GM19395 (cell line): Measurements from ENCODE around the gene ANTXR2.
"Not testable (repeated sequence)": the region's sequence is repeated elsewhere in the genome, so short reads cannot be mapped to it uniquely, and the experiment has no call there.

ENCODE experiments used
- ATAC-seq: cut with Tn5 transposase; IDR thresholded peaks from one replicate; pipeline ENCODE4 v1.9.1; 2021; ENCODE audit warnings: mild to moderate bottlenecking, moderate library complexity; ENCODE audit not compliant: unreplicated experiment

ANTXR2 gene

DNA sequence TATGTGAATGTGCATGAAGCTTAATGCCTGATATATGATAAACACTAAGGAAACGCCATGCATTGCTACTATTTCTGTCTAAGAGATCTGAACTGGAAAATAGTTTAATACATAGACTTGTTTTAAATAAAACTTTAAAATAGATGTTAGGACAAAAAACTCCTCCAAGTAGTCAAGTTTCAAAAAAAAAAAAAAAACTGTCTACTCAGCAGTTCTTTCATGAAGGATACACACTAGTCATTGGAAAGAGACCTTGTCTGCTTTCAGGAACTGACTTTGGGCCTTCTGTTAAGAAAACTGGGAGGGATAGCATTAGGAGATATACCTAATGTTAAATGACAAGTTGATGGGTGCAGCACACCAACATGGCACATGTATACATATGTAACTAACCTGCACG lies 138.4 kb downstream of the ANTXR2 start:
- ATAC-seq: no peak

DNA sequence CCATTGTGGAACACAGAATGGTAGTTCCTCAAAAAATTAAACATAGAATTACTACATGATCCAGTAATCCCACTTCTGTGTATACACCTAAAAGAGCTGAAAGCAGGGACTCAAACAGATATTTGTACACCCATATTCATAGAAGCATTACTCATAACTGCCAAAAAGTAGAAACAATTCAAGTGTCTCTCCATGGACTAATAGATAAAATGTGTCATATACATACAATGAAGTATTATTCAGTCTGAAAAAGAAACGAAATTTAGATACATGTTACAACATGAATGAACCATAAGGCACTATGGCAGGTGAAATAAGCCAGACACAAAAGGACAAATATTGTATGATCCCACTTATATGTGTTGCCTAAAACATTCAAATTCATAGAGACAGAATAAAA lies 145.1 kb downstream of the ANTXR2 start:
- no peak for ATAC-seq

DNA sequence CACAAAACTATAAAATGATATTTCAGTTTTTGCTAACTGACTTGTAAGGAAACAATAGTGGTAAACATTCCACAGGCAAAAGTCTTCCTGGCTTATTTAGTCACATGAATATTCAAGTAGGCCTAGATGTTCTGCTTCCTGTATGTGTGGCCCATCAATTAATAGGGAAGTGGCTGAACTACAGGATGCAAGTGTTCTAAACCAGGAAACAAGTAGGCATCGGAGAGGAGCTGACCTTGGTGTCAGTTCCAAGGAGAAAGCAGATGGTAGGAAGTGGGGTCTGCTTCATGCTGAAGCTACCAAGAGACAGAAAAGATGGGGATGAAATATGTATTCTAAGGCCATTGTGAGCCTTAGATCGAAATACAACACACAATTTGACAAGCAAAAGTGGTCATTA lies 149.7 kb downstream of the ANTXR2 start:
- ATAC-seq: no peak

- no peak for ATAC-seq
Observed at GRCh38 chr4:79922011-79922410, 151.0 kb downstream of the ANTXR2 start.

GRCh38 chr4:79920163-79920853 lies 152.7 kb downstream of the ANTXR2 start:
- no peak for ATAC-seq

DNA sequence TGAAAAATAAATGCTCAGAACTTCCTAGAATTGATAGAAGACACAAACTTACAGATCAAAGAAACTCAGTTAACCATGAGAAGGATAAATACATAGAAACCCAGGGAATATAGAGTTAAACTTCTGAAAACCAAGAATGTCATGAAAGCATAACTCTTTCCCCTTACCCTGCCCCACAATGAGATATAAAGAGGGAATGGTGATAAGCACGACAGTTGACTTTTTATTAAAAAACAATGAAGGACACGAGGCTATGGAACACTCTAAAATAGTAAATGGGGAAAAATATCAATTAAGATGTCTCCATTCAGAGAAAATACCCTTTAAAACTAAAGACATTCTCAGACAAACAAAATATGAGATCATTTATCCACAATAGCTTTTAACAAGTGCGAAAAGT lies 154.7 kb downstream of the ANTXR2 start:
- no peak for ATAC-seq

GRCh38 chr4:79917246-79917645 lies 155.8 kb downstream of the ANTXR2 start:
- ATAC-seq: peak; percentile 95

DNA sequence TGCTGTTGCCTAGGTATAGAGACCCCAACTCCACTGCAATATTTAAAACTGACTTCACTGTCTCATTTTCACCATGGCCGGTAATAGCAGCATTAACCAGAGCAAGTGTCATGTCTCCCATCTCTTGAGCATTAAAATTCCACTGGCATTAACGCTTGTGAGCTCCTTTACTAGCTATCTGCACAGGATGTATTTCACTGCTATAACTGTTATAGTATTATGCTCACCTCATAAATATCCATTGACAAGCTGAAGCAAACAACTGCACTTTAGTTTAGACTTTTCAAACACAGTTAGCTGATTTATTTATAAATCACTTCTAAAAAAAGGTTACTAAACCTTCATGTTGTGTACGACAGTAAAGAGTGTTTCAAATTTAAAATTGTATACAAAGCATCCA lies 157.8 kb downstream of the ANTXR2 start:
- no peak for ATAC-seq

DNA sequence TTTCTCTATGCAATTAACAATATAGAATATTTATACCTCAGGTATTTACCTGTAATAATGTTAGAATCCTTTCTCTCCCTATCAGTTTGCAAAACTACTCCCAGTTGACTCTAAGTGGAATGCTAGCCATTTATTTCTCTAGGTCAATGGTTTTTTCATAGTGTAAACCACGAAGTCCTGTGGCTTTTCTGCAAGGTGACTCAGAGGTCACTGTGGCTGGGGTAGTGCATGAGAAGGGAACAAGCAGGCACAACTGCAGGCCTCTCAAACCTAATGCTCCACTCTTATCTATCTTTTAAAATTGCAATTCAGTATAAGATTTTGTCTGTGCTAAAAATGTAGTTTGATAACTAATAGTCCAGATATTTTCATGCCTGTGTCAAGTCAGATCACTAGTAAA lies 159.4 kb downstream of the ANTXR2 start:
- ATAC-seq: no peak

DNA sequence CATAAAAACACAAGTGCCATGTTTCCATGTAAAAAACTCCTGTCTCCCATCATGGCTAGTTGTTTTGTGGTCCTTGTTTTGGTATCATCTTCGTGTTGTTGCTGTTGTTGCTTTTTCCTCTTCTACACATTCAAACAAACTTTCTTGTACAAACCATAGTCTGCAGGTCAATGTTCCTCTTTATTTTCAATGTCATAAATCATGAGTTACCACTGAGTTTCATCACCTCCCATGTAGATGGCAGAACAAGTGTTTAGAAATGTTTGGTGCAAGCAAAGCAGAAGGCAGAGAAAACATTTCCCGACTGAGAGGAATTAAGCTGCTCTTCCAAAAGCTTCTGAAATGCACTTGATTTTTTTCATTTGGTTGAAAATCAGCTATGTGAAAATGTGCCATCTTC lies 166.0 kb downstream of the ANTXR2 start:
- no peak for ATAC-seq

GRCh38 chr4:79906303-79906702 lies 166.7 kb downstream of the ANTXR2 start:
- no peak for ATAC-seq

- no peak for ATAC-seq
Observed at GRCh38 chr4:79905212-79905611, 167.8 kb downstream of the ANTXR2 start.

- no peak for ATAC-seq
Observed at GRCh38 chr4:79904331-79904730, 168.7 kb downstream of the ANTXR2 start.

GRCh38 chr4:79900182-79900581 lies 172.8 kb downstream of the ANTXR2 start:
- ATAC-seq: no peak

DNA sequence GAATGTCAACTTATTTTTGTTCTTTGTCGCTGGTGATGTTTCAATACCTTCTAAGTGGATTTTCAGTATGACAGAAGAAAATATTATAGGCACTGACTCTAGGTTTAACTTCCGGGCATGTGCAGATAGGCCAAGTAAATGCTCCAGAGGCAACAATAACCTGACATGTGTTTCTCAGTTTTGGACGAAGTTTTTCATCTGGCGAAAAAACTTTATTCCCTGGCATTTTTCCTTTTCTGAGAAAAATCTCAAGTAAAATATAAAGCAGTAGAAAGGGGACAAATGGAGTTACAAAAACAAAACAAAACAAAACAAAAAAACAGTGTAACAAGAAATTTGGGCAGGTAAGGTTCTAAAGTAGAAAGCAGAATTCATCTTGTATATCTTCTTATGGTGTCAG lies 173.5 kb downstream of the ANTXR2 start:
- no peak for ATAC-seq

GRCh38 chr4:79898055-79898454 lies 175.0 kb downstream of the ANTXR2 start:
- ATAC-seq: no peak

- ATAC-seq: no peak
Observed at GRCh38 chr4:79897174-79897573, 175.9 kb downstream of the ANTXR2 start.

GRCh38 chr4:79893456-79893855 lies 179.6 kb downstream of the ANTXR2 start:
- ATAC-seq: no peak

GRCh38 chr4:79889026-79889425 lies 184.0 kb downstream of the ANTXR2 start:
- ATAC-seq: not testable (repeated sequence)

DNA sequence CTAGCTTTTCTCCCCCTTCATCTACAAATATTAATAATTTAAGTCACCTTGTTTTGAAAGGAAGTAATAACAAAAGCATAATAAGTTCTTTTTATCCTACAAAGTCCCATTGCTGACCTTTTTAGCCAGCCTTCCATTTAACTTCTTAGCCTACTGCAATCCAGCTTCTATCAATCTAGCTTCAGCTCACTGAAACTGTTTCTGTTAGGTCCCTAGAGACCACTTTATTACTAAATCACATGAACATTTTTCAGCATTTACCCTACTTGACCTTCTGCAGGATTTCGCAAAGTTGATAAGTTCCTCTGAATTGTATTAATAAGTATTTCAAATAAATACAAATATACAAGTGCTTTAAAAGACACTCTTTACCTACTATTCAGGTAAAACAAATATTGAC lies 186.5 kb downstream of the ANTXR2 start:
- ATAC-seq: no peak

DNA sequence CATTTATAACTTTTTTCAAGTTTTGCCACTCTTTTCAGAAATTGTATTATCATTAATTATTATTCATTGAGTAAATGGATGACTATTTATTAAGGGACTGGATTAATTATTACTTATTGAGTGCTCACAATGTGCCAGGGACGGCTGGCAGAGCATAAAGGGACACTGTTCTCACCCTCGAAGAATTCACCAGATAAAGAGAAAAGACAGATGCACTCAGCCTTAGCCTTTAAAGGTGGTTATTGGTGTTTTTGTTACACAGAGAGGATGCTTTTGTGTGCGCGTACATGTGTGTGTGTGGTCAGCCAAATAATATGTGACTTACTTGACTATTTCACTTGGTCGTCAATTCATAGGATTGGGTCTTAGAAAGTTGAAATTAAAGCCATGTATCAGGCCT lies 187.0 kb downstream of the ANTXR2 start:
- no peak for ATAC-seq

DNA sequence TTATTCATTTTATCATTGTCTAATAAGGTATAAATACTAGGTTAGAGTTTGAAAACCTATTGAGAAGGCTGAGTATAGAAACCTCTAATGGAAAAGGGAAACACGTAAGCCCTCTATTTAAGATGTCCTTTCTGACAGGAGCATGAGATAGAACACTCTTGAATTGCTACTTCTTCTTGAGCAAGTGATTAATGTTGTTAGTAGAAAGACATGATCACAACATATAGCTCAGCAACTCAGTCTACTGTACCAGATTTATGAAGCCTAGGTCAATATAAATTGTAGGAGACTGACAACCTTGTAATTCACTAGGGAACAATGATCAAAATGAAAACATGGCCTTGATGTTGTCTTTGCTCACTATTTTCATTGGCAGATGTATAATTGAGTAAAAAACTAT lies 189.7 kb downstream of the ANTXR2 start:
- ATAC-seq: no peak

- ATAC-seq: no peak
Observed at GRCh38 chr4:79882806-79883205, 190.2 kb downstream of the ANTXR2 start.
